AG04449 (cell line): ENCODE measurements around the gene FARS2.

Source experiments
- CTCF ChIA-PET: fragments of 350-600 bp; formaldehyde crosslinking; extraction: SDS; loops from one replicate; lab custom pipeline; 2021; ENCODE audit warnings: antibody characterized with exemption; lab: Yijun Ruan, JAX
- POLR2A ChIA-PET: fragments of 400-600, 350-600 bp; formaldehyde crosslinking; extraction: SDS; loops from one replicate; lab custom pipeline; 2020; ENCODE audit warnings: antibody characterized with exemption, inconsistent platforms; lab: Yijun Ruan, JAX
- DNase-seq: peaks from one replicate; pipeline ENCODE4 v3.0.0-alpha.2; 2010; ENCODE audit warnings: low read depth, low spot score
- H3K4me3 ChIP-seq: 2 replicates; pipeline ENCODE4 v1.5.1; 2011; ENCODE audit warnings: low read depth, mild to moderate bottlenecking, control low read depth, low read length
- TF ChIP-seq, protein P1 (sequence below): IDR thresholded peaks from one replicate; pipeline ENCODE4 v1.5.1; 2011; ENCODE audit warnings: mild to moderate bottlenecking, moderate library complexity, low read length, control low read depth, inconsistent platforms; ENCODE audit not compliant: insufficient read depth; ENCODE audit errors: missing control alignments

The FARS2 gene

GRCh38 chr6:5231289-5231688 is 30.0 kb upstream of the FARS2 start:
- TF ChIP-seq, protein P1, sequence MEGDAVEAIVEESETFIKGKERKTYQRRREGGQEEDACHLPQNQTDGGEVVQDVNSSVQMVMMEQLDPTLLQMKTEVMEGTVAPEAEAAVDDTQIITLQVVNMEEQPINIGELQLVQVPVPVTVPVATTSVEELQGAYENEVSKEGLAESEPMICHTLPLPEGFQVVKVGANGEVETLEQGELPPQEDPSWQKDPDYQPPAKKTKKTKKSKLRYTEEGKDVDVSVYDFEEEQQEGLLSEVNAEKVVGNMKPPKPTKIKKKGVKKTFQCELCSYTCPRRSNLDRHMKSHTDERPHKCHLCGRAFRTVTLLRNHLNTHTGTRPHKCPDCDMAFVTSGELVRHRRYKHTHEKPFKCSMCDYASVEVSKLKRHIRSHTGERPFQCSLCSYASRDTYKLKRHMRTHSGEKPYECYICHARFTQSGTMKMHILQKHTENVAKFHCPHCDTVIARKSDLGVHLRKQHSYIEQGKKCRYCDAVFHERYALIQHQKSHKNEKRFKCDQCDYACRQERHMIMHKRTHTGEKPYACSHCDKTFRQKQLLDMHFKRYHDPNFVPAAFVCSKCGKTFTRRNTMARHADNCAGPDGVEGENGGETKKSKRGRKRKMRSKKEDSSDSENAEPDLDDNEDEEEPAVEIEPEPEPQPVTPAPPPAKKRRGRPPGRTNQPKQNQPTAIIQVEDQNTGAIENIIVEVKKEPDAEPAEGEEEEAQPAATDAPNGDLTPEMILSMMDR, result no peak
- DNase-seq, result no peak
- ChIA-PET POLR2A (no interaction called here), CTCF (interaction anchor here (2.8 kb wide), 1 partner anchor 88 kb away, joined by 12 read pairs; no protein-coding TSS in a partner anchor)
- no peak overlapping the region for H3K4me3 ChIP-seq

DNA sequence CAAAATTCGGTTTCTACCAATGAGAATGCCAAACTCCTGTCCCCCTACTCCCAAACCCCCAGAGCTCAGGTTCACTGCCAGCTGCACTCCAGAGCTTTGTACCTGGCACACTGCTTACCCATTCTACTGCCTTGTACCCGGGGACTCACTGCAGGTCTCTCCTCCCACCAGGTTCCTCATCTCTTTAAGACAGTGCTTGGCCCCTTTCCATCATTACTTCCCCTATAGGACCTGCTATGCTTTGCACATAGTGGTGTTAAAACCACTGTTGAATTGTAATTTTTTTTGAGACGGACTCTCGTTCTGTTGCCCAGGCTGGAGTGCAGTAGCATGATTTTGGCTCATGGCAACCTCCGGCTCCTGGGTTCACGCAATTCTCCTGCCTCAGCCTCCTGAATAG is 26.4 kb upstream of the FARS2 start:
- no peak for DNase-seq
- CTCF ChIA-PET, result interaction anchor here (1.0 kb wide), 1 partner anchor 19 kb away, joined by 4 read pairs; no protein-coding TSS in a partner anchor
- TF ChIP-seq, protein P1, result no peak
- POLR2A ChIA-PET, result no interaction called here
- no peak overlapping the region for H3K4me3 ChIP-seq

DNA sequence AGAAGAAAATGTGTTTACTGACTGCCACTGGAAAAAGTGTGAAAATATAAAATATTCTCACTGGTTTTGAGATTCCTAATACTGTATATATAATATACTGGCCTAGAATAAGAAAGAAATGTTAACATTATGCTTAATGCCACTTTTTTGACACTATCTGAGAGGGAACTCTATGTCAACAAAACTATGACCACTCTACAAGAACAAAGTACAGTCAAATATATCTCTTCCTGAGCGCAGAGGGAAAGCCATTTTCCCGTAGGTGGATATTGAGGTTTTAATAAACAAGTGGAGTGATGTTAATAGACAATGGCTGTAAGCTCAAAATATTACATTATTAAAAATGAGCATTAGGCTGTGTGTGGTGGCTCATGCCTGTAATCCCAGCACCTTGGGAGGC is 25.5 kb upstream of the FARS2 start:
- CTCF ChIA-PET, result interaction anchor here (1.4 kb wide), 1 partner anchor 92 kb away, joined by 3 read pairs; no protein-coding TSS in a partner anchor
- DNase-seq, result no peak
- TF ChIP-seq, protein P1, result no peak
- no peak overlapping the region for H3K4me3 ChIP-seq
- POLR2A ChIA-PET, result no interaction called here

GRCh38 chr6:5237805-5238204 is 23.5 kb upstream of the FARS2 start:
- H3K4me3 ChIP-seq, result no peak overlapping the region
- TF ChIP-seq, protein P1, result no peak
- no peak for DNase-seq
- ChIA-PET POLR2A (no interaction called here), CTCF (no interaction called here)

DNA sequence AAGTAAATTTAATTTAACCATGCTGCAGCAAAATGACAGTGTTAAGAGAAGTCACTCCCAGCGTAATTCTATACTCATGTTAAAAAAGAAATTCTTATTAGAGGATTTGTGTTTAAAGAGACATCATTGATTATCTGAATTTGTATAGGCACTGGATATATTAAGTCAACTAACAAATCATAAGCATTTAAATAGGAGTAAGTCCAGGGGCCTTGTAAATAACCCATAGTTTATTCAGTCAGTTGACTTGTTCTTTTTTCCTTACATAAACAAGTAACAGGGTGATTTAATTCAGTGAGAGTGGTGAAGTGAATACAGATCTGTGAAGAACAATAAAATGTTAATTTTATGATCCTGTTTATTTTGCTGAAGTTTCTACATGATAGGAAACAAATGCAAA is 23.0 kb upstream of the FARS2 start:
- DNase-seq, result no peak
- TF ChIP-seq, protein P1, result no peak
- ChIA-PET POLR2A (no interaction called here), CTCF (no interaction called here)
- no peak overlapping the region for H3K4me3 ChIP-seq

GRCh38 chr6:5241252-5241651 is 20.1 kb upstream of the FARS2 start:
- ChIA-PET CTCF (interaction anchor here (0.8 to 1.8 kb wide), 4 partner anchors 10 to 27 kb away, joined by 3 to 5 read pairs (median 4); no protein-coding TSS in a partner anchor), POLR2A (no interaction called here)
- TF ChIP-seq, protein P1, result no peak
- no peak for DNase-seq
- no peak overlapping the region for H3K4me3 ChIP-seq
